CD4-positive, alpha-beta T cell (primary cell): ENCODE results near the gene BOD1. TPM values are rescaled to one million over a fixed set of nuclear protein-coding genes. Genes with fewer than 3 reads are reported as not detected.

Source experiments
- ATAC-seq: fragments of 200-7000 bp; cut with Tn5 transposase; one replicate; pipeline ENCODE4 v1.10.0; 2022; ENCODE audit warnings: mild to moderate bottlenecking; ENCODE audit not compliant: poor library complexity
- CTCF ChIA-PET: fragments of 350-600 bp; sonication (Branson Sonifier 250); formaldehyde crosslinking; loops from one replicate; lab custom pipeline; 2021; ENCODE audit warnings: antibody characterized with exemption, inconsistent platforms; lab: Charles Lee
- POLR2A ChIA-PET: fragments of 350-600 bp; sonication (Branson Sonifier 250); formaldehyde crosslinking; loops from one replicate; lab custom pipeline; 2021; ENCODE audit warnings: antibody characterized with exemption, inconsistent platforms; lab: Charles Lee
- DNase-seq, 14 experiments: peaks; one replicate each; pipeline ENCODE4 v3.0.0-alpha.2; 2013 to 2020; ENCODE audit warnings: mixed read lengths in 2 of 14
- H3K27ac ChIP-seq, 2 donors: one replicate each; pipeline versions ENCODE4 v1.5.1 to v1.7.0; 2013; ENCODE audit warnings: low read length in 2 of 2, low read depth in 1 of 2, mild to moderate bottlenecking in 1 of 2
- H3K27me3 ChIP-seq, 2 experiments: 1 replicate in 1 of 2; 2 replicates in 1 of 2; pipeline versions ENCODE4 v1.6.1 to v1.7.0; 2013; ENCODE audit warnings: low read length in 2 of 2, control low read depth in 1 of 2, mild to moderate bottlenecking in 1 of 2, moderate library complexity in 1 of 2; ENCODE audit not compliant: insufficient read depth in 2 of 2, control insufficient read depth in 1 of 2
- H3K36me3 ChIP-seq: one replicate; pipeline ENCODE4 v1.6.1; 2013; ENCODE audit warnings: low read length, control low read depth; ENCODE audit not compliant: insufficient read depth
- H3K4me1 ChIP-seq: one replicate; pipeline ENCODE4 v1.6.1; 2013; ENCODE audit warnings: low read length, control low read depth; ENCODE audit not compliant: insufficient read depth
- H3K4me3 ChIP-seq: one replicate; pipeline ENCODE4 v1.5.1; 2013; ENCODE audit warnings: mild to moderate bottlenecking, low read length, moderate library complexity
- H3K9me3 ChIP-seq, 2 experiments: 1 replicate in 1 of 2; 2 replicates in 1 of 2; pipeline versions ENCODE4 v1.6.1 to v1.7.0; 2013; ENCODE audit warnings: low read length in 2 of 2, mild to moderate bottlenecking in 2 of 2, control low read depth in 1 of 2, moderate library complexity in 1 of 2; ENCODE audit not compliant: control insufficient read depth in 1 of 2, insufficient read depth in 1 of 2
- H3K27ac Mint-ChIP-seq: one replicate; pipeline ENCODE4 v1.8.0; 2020; ENCODE audit warnings: mixed read lengths
- H3K27me3 Mint-ChIP-seq: one replicate; pipeline ENCODE4 v1.8.0; 2021; ENCODE audit warnings: mixed read lengths
- H3K36me3 Mint-ChIP-seq: one replicate; pipeline ENCODE4 v1.8.0; 2021; ENCODE audit warnings: low read depth, mixed read lengths
- H3K4me1 Mint-ChIP-seq: one replicate; pipeline ENCODE4 v1.8.0; 2021; ENCODE audit warnings: low read depth, mixed read lengths
- H3K4me3 Mint-ChIP-seq: one replicate; pipeline ENCODE4 v1.8.0; 2020; ENCODE audit warnings: mild to moderate bottlenecking, mixed read lengths
- H3K9me3 Mint-ChIP-seq: one replicate; pipeline ENCODE4 v1.8.0; 2020; ENCODE audit warnings: mixed read lengths
- intact Hi-C, 2 experiments: fragments of 100-400 bp; cut with DNase I in 1 of 2; cut with micrococcal nuclease in 1 of 2; formaldehyde crosslinking; loops; one replicate each; pipeline versions ENCODE4 v1.15.1 to v1.9.0; 2023 to 2025; cut with DNase I, micrococcal nuclease
- total RNA-seq, 174 experiments: library from RNA in 2 of 174; stranded (reverse) in 2 of 174; gene quantifications; one replicate each; pipeline ENCODE4 v1.2.3 and lab custom pipeline; 2021 to 2026
- TF ChIP-seq, protein P1 (sequence below): fragments of 200-600 bp; IDR thresholded peaks from one replicate; pipeline ENCODE4 v1.8.0; 2022; ENCODE audit warnings: antibody characterized with exemption, mild to moderate bottlenecking

The BOD1 gene
- total RNA-seq, 2 experiments from 2014 or later = 20.6 to 20.9 TPM

DNA sequence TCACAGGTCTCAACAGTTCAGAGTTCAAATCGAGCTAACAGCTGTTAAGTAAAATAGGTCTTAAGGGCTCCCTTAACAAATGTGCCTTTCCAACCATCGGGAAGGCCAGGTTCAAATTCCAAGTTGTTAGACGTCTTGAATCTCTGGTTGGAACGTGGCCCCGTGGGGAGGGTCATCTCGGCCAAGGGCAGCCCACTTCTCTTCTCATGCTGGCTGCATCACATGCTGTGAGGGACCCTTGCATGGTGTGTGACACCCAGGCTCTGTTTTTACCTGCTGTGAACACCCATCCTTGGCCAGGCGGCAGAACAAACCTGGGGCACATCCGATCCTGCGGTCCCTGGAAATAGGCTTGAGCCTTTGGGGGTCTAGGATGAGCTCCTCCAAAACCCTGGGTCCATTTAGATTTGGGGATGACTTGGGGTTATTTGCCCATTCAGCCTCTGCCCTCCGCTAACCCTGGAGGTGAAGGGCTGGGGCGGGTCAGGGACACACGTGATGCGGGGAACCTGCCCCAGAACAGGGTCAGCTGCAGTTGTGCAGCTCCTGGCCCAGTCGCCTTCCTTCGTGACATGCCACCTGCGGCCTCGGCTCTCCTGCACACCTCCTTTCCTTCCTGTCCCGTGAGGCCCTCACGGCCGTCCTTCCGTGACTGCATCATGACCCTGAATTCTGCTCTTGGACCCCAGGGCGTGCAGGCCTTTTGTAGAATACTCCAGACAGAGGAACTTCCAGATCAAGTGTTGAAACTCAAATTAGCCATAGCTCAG, 45.9 kb downstream of the BOD1 start:
- ChIA-PET CTCF (no interaction called here), POLR2A (no interaction called here)
- Mint-ChIP-seq H3K9me3 (no peaks in the 10 kb centered on the region), H3K4me1 (peaks cover 7% of the 10 kb centered on the region), H3K27me3 (peaks cover 21% of the 10 kb centered on the region), H3K36me3 (no peaks in the 10 kb centered on the region), H3K27ac (no peak overlapping the region), H3K4me3 (no peak overlapping the region)
- TF ChIP-seq, protein P1, sequence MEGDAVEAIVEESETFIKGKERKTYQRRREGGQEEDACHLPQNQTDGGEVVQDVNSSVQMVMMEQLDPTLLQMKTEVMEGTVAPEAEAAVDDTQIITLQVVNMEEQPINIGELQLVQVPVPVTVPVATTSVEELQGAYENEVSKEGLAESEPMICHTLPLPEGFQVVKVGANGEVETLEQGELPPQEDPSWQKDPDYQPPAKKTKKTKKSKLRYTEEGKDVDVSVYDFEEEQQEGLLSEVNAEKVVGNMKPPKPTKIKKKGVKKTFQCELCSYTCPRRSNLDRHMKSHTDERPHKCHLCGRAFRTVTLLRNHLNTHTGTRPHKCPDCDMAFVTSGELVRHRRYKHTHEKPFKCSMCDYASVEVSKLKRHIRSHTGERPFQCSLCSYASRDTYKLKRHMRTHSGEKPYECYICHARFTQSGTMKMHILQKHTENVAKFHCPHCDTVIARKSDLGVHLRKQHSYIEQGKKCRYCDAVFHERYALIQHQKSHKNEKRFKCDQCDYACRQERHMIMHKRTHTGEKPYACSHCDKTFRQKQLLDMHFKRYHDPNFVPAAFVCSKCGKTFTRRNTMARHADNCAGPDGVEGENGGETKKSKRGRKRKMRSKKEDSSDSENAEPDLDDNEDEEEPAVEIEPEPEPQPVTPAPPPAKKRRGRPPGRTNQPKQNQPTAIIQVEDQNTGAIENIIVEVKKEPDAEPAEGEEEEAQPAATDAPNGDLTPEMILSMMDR = no peak
- Histone ChIP-seq H3K27me3 (peaks cover 8 to 16% of the 10 kb centered on the region in 2 experiments), H3K9me3 (no peaks in the 10 kb centered on the region), H3K4me1 (peaks cover 8% of the 10 kb centered on the region), H3K4me3 (no peak overlapping the region), H3K36me3 (no peaks in the 10 kb centered on the region), H3K27ac (no peak overlapping the region)
- DNase-seq (no peak), ATAC-seq (no peak)
- intact Hi-C loops = loop anchor here (5.0 kb wide), 3 partner anchors 278 to 858 kb away; no protein-coding TSS in a partner anchor

DNA sequence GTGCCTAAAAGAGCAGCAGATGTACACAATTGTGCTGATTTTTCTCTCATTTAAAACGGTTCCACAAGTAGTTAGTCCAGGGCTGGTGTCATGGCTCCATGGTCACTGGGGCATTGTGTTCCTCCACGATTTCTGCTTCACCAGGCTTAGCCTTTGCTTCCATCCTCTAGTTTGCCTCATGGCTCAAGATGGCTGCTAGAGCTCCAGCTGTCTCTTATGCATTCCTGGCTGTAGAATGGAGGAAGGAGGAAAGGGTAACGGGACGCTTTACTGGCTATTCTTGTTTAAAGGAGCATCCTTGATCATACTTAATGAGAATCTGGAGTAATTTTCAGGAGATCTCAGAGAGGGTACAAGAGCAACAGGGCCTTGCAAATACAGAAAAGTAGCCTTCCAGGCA, 47.7 kb downstream of the BOD1 start:
- Mint-ChIP-seq H3K27me3 (peaks cover 29% of the 10 kb centered on the region), H3K27ac (no peak overlapping the region), H3K4me1 (peaks cover 7% of the 10 kb centered on the region), H3K9me3 (no peaks in the 10 kb centered on the region), H3K36me3 (no peaks in the 10 kb centered on the region), H3K4me3 (no peak overlapping the region)
- CTCF ChIA-PET = no interaction called here
- Histone ChIP-seq H3K4me3 (no peak overlapping the region), H3K27ac (no peak overlapping the region), H3K4me1 (peaks cover 8% of the 10 kb centered on the region), H3K27me3 (peaks cover 8 to 20% of the 10 kb centered on the region in 2 experiments), H3K36me3 (no peaks in the 10 kb centered on the region), H3K9me3 (no peaks in the 10 kb centered on the region)
- TF ChIP-seq, protein P1 = no peak
- ATAC-seq = no peak
- DNase-seq = no peak
- POLR2A ChIA-PET = no interaction called here
- intact Hi-C loops = no loop called here

GRCh38 chr5:173568128-173568527, 48.3 kb downstream of the BOD1 start:
- intact Hi-C loops = no loop called here
- no peak for DNase-seq
- no peaks in the 10 kb centered on the region for H3K36me3 ChIP-seq
- Mint-ChIP-seq H3K36me3 (no peaks in the 10 kb centered on the region), H3K27me3 (peaks cover 28% of the 10 kb centered on the region), H3K4me3 (no peak overlapping the region), H3K9me3 (no peaks in the 10 kb centered on the region), H3K4me1 (peaks cover 5% of the 10 kb centered on the region), H3K27ac (no peak overlapping the region)
- H3K27me3 ChIP-seq = peaks cover 7 to 20% of the 10 kb centered on the region in 2 experiments
- POLR2A ChIA-PET = no interaction called here
- H3K27ac ChIP-seq = no peak overlapping the region
- TF ChIP-seq, protein P1 = no peak
- no peaks in the 10 kb centered on the region for H3K9me3 ChIP-seq
- ATAC-seq = no peak
- CTCF ChIA-PET = no interaction called here
- peaks cover 6% of the 10 kb centered on the region for H3K4me1 ChIP-seq
- H3K4me3 ChIP-seq = no peak overlapping the region
